Kidney capillary endothelial cell (primary cell): ENCODE measurements around the gene SORCS1.
A peak's percentile ranks its signal among the peaks of the same experiment; 100 is the strongest.

Experiments
- DNase-seq: peaks from one replicate; pipeline ENCODE4 v3.0.0-alpha.2; 2018; ENCODE audit warnings: low spot score

The SORCS1 gene

GRCh38 chr10:106577756-106578155, 586.8 kb downstream of the SORCS1 start:
- DNase-seq: no peak

DNA sequence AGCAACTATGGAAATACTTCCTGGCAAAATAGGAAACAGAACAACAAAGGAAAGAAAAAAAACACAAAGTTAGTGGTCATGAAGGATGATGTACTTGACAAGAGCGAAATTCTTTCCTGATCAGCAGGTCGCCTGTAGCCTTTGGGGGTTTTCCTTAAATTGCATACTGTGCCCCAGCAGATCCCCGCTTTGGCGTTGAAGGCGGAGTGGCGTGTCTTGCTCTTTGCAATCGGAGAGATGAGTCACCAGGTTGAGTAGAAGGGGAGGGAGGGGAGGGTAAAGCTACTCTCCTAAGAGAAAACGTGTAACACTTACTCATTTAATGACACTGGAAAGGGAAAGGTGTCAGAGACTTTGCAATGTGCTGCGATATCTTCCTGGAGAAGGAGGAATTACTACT, 587.2 kb downstream of the SORCS1 start:
- DNase-seq: no peak

- DNase-seq: no peak
Measured at GRCh38 chr10:106576534-106576933, 588.0 kb downstream of the SORCS1 start.

DNA sequence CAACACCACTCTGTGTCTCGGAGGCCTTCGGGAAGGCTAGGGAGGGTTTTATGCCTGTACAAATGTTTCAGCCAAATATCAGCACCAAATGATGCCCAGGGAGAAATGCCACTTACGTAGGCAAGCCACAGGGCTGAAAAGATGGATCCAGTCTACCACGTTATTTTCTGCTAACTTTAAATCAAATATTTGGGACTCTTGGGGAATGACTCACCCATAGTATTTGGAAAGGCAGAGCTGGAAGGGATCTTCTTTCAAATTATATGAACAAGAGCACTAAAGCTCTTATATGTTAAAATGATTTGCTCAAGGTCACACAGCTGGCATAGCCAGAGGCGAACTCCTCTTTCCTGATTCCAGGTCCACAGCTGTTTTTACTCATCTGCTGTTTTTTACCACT, 591.4 kb downstream of the SORCS1 start:
- no peak for DNase-seq

DNA sequence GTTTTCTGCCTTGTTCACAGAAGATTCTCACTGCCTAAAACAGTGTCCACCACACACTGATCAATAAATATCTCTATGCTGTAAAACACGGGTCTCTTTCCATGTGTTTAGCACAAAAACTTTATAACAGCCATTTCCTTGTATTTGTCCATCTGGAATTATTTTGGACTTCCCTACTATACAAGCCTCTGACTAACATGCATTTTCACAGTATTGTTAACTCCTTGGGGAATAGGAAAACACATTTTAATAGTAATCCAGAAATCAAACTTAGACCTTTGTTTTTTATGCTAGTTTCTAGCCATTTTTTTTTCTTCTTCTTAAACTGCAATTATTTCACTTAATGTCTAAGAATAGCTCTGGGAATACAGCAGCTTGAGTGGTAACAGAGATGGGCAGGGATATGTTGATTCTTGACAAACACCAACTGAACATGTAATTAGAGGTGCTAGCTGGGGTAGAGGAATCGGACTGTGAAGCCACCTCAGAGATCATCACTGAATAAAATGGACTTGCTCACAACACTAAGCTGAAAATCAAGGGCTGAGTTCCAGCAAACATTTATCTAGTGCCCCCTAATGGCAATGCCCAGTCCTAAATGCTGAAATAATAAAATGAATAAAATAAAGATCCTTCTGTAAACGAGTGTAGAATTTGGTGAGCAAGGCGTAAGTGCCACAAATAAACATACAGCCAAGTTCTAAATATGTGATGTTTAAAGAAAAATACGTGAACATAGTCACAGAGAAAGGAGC, 593.1 kb downstream of the SORCS1 start:
- DNase-seq: peak; percentile 24

DNA sequence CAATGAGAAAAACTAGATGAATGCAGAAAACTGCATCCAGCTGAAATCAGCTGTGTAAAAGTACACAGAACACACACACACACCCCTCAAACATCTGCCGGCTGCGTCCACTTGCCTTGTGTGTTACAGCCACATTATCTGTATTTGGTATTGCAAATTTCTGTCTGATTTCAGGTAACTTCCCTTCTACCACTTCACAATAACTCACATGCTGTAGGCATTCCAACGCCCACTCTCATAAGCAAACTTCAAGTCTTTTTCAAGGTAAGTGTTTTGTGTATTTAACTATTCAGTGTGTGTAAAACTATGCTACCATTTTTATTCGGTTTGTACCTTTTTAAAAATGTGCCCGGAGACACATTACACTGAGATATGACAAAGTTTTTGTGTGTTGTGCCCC, 594.2 kb downstream of the SORCS1 start:
- DNase-seq: no peak

- no peak for DNase-seq
Measured at GRCh38 chr10:106567629-106568028, 596.9 kb downstream of the SORCS1 start.

- DNase-seq: no peak
Measured at GRCh38 chr10:106566873-106567272, 597.6 kb downstream of the SORCS1 start.

DNA sequence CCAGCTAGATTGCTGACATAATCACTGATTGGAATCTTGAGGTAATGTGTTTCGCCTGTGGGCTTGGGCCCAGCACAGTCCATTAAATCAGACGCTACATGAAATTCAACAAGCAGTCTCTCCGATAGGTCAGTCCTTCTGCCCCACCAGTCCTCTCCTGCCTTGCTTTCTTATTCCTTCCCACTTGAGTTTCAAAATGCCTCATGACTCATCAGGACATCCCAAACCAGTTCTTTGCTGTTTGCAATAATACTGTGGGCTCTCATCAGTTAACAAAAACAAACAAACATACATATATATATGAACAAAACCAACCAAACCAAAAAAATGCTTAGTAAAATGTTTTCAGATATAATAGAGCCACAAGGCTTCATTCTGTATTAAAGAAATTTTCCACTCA, 599.0 kb downstream of the SORCS1 start:
- no peak for DNase-seq

DNA sequence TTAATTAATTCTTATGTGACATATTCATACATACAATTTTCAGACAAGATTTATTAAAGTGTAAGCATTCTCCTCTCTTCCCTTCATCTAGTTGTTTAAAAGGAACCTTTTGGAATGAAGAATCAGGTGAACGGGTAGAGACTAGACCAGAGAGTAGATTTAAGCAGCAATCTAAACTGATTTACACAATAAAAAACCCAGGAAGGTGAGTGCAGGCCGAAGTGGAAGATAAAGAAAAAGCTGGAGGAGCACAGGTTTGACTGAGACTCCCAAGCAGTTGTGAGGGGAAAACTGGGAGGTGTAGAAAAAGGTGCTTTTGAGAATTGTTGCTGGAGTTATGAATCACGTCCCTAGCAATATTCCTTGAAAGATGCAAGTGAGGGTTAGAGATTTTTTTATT, 601.1 kb downstream of the SORCS1 start:
- DNase-seq: no peak

- DNase-seq: no peak
Measured at GRCh38 chr10:106560925-106561640, 603.4 kb downstream of the SORCS1 start.

- DNase-seq: no peak
Measured at GRCh38 chr10:106559442-106559841, 605.1 kb downstream of the SORCS1 start.

GRCh38 chr10:106557951-106558733, 606.4 kb downstream of the SORCS1 start:
- DNase-seq: no peak

- no peak for DNase-seq
Measured at GRCh38 chr10:106557053-106557452, 607.5 kb downstream of the SORCS1 start.

- no peak for DNase-seq
Measured at GRCh38 chr10:106555599-106555998, 608.9 kb downstream of the SORCS1 start.

- DNase-seq: no peak
Measured at GRCh38 chr10:106551501-106552062, 612.9 kb downstream of the SORCS1 start.

GRCh38 chr10:106548832-106549231, 615.7 kb downstream of the SORCS1 start:
- DNase-seq: no peak

- DNase-seq: no peak
Measured at GRCh38 chr10:106547047-106547635, 617.4 kb downstream of the SORCS1 start.

- DNase-seq: no peak
Measured at GRCh38 chr10:106542461-106542860, 622.0 kb downstream of the SORCS1 start.

GRCh38 chr10:106540645-106541044, 623.9 kb downstream of the SORCS1 start:
- DNase-seq: no peak

DNA sequence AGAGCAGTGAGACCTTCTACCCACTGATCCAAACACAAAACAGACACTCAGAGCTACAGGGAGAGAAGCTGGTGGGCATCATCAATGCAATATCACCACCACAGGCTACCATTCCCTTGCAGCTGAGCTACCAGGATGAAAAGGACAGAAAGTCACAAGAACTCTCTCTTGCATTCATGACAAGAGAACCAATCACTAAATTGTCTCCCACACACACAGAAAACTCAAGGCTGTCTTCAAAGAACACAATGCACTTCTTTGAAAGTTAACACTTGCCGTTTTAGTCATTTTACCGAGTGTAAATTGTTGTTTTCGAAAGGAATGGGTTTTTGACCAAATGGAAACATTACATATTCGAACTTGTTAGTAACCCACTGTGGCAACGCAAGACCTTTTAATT, 626.6 kb downstream of the SORCS1 start:
- no peak for DNase-seq

DNA sequence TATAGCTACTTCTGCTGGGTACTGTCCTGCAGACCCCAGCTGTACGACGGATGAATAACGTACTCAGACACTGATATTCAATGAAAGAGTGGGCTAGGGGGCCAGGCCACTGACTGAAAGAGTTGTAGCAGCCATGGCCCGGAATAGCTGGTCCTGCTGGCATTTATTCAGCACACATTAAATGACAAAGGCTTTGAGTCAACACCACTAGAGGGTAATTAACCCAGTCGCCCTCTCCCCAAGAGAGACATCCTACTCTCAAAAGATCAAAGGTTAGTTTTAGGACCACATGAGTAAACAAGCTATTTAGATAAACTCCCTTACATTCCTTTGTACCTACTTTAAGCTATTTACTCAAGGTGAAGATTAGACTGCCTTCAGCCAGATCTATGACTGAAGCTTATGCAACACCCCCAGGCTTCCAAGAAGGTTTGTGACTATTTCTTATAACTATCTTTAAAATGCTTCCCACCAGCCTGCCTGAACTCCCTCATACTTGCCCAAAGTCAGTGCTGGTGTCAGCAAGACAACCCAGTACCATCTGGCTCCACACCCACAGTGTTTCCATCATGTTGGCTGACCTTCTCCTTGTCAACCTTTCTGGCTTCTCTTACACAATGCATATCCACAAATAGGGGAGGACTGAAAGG, 629.1 kb downstream of the SORCS1 start:
- DNase-seq: no peak
